NOMO-1 treated with dmso at 0.1 percent for 144 hours (cell line): ENCODE results near the gene MPPED1.

ENCODE experiments used
- DNase-seq: peaks from one replicate; lab custom pipeline; 2025; ENCODE audit not compliant: unreplicated experiment; lab: John Stamatoyannopoulos, UW

The MPPED1 gene

DNA sequence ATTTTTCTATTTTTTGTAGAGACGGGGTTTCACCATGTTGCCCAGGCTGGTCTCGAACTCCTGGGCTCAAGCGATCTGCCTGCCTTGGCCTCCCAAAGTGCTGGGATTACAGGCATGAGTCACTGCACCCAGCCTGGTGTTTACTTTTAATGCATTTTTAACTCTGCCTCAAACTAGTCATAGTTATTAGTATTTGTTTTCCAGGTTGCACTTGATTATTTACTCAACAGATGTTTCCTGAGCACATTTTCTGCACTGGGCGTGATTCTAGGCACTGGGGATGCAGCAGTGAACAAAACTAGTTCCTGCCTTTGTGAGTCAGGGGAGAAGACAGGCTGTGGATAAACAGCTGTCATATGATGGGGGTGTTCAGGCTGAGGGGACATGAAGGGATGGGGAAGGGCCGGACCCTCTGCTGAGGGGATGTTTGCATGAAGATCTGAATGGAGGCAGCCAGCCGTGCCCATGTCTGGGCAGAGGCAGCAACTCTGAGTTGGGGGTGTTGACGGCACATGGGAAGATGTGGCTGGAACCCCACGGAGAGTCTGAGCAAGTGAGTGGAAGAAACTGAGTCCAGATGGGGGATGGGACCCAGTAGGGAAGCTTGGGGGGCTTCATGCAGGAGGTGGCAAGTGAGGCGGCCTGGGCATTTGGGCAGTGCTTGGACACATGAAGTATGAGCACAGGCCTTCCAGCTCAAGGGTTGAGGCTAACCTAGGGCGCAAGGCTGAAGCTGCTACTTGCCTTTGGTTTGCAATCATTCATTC lies 34.4 kb downstream of the MPPED1 start:
- no peak for DNase-seq

DNA sequence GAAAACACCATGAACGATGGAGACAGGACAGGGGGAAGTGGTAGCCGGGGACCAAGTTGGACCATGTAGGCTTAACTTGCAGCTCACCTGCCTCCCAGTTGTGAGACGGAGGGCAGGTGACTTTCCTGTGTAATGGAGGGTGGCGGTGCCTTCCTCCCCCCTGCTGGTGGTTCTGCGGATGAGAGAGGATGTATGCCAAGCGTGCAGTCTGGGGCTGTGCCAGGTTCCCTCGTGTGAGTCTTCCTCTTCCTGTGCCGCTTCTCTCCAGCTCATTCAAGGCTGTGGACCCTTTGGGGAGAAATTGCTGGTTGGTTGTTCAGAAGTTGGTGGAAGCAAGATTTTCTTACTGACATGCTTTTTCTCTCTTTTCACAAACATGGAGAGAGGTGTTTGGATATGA lies 35.1 kb downstream of the MPPED1 start:
- DNase-seq, result no peak

DNA sequence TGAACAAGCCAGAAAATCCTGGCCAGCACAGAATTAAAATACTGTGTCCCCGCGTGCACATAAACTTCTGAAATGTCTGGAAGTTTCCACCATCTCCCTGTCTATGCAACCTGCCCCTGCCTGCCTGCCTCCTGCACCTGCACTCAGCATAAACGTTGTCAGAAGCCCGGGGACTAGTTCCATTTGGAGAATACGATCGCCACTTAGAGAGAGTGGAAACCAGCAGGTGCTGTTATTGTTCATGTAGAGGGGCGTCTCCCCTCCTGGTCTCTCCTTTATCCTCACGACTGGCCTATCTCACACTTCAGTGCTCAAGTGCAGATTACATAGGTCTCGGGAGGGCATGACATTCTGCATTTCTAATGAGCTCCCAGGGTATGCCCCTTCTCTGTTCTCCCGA lies 35.6 kb downstream of the MPPED1 start:
- no peak for DNase-seq

DNA sequence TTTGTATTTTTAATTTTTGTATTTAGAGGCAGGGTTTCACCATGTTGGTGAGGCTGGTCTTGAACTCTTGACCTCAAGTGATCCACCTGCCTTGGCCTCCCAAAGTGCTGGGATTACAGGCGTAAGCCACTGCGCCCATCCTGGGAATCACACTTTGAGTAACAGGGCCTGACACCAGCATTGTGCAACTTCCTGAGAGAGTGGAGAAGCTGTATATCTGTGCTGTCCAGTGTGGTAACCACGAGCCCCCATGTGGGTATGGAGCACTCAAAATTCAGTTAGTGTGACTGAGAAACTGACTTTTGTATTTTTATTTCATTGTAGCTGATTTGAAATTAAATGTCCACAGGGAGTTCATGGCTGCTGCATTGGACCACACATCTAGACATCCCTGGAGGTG lies 36.2 kb downstream of the MPPED1 start:
- no peak for DNase-seq

DNA sequence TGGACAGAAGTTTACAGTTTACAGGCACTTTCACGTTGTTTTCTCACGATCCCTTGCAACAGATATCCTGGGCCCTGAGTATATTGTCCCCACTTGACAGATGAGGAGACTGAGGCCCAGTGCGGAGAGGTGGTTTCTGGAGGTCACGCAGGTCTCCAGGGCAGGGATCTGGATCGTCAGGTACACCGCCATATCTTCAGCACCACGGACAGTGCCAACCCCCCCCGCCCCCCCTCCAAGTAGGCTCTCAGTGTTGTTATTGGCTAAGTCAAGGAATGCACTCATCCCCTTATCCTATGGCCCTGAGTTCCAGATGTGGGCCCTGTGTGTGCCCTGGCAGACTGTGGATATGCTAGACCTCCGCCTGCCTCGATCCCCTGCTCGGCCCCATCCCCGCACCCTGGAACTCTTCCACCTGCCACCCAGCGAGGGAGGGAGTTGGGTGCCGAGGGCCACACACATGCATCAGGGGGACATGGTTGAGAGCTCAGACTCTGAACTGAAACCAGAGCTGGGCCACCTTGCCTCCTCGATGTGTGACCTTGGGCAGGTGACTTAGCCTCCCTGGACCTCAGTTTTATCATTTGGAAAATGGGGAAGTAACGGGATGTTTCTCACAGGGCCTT lies 37.5 kb downstream of the MPPED1 start:
- DNase-seq, result no peak

DNA sequence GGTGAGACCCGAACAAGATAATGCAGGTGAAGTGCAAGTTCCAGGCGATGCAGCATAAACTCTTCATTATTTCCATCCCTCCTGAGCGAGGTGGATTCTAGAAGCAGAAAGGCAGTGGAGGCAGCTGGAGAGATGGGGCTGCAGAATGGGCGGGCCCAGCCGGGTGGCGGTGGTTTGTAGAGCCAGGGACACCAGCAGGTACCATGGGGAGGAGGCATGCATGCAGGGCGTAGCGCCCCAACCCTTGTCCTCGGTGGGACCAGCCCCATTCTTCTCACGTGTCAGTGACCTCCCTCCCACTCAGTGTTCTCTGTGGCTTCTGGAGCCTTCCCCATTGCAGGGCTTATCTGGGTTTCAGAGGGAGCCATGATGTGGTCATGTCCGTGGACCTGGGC lies 38.0 kb downstream of the MPPED1 start:
- DNase-seq, result no peak

DNA sequence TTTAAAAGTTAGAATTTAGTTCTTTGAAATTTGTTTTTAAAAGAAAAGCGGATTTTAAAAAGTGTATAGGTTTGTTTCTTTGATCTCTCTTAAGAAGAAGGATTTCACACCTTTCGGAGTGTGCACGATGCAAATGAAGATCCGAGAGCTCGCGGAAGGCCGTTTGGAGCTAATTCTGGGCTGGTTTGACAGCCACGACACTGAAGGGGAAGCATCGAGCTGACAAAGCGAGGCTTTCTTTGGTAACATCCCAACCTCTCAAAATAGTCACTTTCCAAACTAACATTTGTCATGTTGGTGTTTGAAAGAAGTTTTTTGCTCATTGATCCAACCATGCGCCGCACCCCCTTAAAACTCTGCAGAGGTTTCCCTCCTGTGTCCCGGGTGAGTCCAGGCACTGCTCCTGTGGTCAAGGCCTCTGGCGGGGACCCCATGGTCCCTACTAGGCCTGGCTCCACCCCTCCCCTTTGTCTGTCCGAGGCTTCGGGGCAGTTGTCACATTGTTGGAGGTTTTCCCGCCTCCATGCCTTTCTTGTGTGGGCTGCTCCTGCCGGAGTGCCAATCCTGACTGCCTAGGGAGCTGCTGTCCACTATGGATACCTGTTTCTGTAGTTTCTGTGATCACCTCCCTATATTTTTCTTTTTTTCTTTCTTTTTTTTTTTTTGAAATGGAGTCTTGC lies 39.7 kb downstream of the MPPED1 start:
- peak; percentile 48 for DNase-seq

DNA sequence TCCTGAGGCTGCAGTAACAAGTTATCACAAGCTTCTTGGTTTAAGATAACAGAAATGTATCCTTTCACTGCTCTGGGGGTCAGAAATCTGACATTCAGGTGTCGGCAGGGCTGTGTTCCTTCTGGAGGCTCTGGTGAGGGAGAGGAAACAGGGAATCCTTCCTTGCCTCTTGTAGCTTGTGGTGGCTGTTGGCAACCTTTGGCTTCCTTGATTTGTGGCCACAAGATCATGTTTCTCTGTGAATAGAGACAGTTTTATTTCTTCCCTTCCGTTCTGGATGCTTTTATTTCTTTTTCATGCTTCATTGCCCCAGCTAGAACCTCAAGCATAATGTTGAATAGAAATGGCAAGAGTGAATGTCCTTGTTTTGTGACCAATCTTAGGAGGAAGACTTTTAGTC lies 44.0 kb downstream of the MPPED1 start:
- DNase-seq, result no peak

DNA sequence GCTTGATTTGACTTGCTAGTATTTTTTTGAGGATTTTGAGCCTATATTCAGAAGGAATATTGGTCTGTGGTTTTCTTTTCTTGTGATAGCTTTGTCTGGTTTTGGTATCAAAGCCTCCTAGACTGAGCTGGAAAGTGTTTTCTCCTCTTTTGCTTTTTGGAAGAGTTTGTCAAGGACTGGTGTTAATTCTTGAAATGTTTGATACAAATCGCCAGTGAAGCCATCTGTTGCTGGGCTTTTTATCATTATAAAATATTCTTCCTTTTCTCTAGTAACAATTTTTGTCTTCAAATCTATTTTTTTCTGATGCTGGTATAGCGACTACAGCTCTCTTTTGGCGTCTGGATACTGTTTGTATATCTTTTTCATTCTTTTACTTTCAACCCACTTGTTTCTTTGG lies 45.2 kb downstream of the MPPED1 start:
- no peak for DNase-seq

DNA sequence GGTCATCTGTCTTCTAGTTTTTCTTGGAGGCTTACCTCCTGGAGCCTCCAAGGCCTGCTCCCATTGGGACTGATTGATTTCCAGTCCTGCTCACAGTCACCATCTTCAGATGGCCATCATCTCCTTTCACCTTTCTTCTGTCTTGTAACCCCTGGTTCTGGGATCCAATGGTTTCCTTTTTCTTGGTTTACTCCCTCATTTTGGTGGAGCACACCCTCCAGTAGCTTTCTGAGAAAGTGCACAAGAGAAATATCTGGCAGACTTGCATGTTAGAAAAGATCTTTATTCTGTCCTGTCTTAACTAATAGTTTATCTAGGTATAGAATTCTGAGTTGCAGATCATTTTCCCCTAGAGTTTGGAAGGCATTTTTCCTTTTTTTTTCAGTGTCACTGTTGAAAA lies 50.9 kb downstream of the MPPED1 start:
- DNase-seq, result no peak

DNA sequence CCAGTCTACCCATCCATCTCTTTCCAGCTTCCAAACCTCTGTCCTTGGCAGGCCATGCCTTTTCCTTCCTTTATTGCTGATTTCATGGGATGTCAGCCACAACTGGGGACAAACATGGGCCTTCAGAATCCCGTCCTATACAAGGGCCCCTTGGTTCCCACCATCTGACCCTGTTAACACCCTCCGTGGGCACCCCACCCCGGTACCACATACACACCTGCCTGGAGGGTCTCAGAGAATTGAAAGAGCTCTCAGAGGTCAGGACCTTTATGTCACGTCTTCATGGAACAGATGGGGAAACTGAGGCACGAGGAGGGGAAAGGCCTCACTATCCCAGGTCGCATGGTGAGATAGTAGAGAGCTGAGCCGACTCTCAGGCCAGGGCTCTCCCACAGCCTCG lies 53.0 kb downstream of the MPPED1 start:
- no peak for DNase-seq

DNA sequence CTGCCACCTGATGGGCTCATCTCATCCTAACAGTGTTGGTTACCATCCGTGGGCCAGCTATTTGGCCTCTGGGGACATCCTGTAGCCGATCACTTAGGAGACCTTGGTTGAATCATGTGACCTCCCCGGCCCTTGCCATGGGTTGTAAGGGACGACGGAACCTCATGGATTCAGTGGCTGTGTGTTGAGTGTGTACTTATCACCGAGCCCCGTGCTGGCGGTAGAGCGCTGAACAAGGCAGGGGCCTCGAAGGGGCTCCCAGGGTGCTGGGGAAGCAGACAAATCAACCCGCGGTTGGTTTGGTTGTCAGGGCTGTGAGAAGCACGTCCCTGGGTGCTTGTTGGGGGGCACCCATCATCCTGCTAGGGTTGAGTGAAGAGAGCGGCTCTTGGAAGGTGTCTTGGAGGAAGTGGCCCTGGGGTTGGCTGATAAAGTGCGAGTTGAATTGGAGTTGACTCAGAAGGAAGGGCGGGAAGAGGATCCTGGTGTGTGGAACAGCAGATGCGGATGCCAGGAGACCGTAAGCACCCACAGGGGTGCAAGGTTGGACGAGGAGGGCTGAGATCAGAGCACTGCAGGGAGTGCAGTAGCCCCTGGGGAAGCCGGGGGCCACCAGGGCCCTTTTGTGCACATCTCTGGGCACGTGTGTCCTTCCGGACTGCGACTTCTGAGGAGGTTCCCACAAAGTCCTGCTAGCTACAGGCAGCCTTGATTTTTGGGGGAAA lies 53.6 kb downstream of the MPPED1 start:
- DNase-seq, result no peak

DNA sequence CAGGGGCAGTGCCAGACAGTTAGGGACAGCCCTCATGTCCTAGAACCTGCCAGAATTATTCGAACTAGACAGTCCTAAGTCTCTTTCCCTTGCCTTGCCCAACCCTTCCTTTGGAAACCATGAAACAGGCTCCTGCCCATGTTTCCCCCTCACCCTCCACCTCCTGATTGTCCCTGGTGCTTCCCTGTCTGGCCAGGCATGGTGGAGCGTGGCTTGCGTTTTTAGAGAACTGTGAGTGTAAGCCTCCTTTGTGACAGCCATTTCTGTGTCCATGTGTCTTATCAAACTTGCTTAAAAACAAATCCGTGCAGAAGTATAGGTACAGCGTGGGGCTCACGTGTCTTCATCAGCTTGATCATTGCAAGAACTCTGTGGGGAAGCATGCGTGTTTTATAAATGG lies 54.9 kb downstream of the MPPED1 start:
- DNase-seq, result no peak

DNA sequence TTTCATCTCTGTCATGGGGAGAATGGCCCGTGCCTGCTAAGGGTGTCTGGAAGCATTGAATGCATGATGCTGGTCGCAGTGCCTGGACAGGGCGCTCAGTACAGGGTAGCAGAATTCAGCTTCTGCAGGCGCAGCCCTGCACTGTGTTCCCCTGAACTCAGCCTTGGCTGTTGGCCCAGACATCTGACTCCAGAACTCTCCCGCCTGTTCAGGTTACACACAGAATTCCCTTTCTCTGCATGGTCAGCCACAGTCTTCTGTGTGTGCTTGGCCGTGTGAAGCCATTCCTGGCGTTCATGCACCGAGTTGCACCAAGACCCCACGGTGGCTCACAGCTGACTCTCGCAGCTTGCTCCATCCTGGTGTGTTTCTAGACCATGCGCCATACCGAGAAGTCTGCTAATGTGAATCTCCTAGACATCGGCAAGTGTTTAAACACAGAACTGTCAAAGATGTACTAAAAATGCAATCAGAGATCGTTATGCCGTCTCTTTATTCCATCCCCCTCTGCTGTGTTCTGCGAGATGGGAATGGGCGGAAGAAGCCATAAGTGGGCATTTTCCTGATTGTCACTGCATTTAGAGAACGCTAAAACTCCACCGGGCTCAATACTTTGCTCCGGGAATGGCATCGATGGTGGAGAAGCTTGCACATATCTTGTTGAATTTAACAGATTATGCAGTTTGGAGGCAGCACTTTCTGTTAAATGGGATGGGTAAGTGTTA lies 55.6 kb downstream of the MPPED1 start:
- DNase-seq, result no peak

DNA sequence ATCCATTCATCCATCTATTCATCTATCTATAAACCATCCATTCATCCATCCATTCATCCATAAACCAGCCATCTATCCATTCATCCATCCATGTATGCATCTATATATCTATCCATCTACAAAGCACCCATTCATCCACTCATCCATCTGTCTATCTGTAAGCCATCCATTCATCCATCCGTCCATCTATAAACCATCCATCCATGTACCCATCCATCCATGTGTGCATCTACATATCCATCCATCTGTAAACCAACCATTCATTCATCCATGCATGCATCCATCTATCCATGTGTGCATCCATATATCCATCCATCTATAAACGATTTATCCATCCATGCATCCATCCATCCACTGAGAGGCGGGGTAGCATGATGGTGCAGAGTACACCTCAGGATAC lies 58.4 kb downstream of the MPPED1 start:
- no peak for DNase-seq

DNA sequence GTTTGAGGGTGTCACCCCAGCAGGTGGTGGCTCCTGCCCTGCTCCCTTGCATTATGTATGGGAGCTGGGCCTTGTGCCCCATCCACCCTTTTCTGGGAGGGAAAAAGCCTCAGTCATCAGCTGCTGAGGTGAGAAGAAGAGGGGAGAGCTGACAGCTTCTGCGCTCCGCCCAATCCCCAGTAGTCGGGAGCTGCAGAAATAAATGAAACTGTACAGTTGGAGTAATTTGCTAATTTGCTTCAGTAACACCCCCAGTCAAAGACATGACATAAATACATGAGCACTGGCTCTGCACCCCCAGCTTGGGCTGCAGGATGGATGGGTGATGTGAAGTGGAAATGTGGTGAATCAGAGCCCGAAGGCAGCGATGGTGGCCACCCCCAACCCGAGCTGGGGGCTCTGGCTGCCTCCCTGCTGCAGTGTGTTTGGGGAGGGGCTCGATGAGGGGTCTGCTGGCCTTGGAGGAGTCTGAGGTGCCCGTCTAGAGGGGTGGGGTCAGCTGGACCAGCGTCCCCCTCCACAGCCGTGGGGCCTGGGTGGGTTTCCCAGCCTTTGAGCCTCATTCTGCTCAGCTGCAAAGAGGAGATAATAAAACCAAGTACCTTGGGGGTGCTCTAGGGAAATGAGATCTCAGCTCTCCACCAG lies 59.2 kb downstream of the MPPED1 start:
- no peak for DNase-seq

DNA sequence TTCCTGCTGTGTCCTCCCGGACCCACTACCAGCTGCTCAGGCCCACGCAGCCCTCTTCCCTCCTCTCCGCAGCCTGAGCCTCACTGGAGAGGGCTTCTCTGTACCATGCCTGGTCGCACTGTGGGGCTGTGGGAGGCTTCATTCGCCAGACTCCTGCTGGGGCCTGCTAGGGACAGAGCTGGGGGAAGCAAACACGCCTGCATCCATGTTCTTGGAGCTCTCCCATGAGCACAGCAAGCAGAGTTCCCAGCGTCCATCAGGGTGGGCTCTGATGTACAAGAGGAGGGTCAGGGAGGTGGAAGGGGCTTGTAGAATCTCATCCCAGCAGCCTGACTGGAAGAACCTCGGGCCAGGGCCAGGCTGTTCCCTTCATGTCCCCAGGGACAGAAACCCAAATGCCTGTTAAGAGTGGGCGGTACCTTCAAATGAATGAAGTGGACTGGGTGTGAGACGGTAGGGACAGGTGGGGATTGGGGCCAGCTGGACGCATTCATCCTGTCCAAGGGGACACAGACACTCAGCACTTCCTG lies 59.9 kb downstream of the MPPED1 start:
- no peak for DNase-seq

DNA sequence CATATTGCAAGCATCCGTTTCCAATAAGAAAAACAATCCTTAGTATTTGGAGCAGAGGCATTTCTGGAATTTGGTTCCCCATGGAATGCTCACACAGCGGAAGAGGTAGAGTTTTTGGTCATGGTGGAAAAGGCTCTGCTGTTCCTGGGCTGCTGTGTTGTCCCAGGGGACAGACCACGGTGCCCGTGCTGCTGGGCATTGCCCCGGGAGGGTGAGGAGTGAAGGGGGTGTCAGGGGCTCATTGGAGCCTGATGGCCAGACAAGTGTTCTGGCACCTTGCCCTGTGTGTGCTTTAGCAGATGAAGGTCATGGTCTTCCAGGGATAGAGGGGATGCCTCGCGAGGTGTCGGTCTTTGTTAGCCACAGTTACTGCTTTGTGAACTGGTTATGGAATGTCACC lies 61.2 kb downstream of the MPPED1 start:
- no peak for DNase-seq

DNA sequence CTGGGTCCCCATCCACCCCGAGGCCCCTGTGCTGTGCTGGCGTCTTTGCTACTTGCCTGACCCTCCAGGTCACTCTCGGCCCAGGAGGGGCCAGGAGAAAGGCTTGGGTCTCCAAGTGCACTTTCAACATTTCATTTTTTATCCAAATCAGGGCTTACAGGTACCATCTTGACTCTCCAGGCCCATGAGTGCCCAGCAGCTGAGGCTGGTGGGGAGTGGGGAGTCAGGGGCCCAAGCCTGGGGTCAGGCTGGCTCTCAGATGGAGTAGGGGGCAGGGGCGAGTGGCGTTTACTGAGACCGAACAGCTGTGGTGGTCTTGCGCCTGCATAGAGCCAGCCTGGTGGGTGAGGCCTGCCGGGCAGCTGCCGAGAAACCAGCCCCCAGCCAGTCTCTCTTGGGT lies 61.6 kb downstream of the MPPED1 start:
- DNase-seq, result no peak
